HCT116 (cell line): Measurements from ENCODE around the gene SHISA4. TPM values are rescaled to one million over a fixed set of nuclear protein-coding genes. Genes with fewer than 3 reads are reported as not detected.

Experiments used
- ATAC-seq: fragments of 200-7000 bp; cut with Tn5 transposase; 2 replicates; pipeline ENCODE4 v1.9.1; 2020; ENCODE audit warnings: mild to moderate bottlenecking, moderate library complexity
- BruUV-seq: library from RNA; stranded (reverse); fragments of 400-500 nt; replicated peaks from 2 replicates; lab custom pipeline; 2021; lab: Mats Ljungman, UMichigan
- CTCF ChIA-PET: fragments of 300-600 bp; sonication (Branson Sonifier 250); formaldehyde crosslinking; loops from one replicate; lab custom pipeline; 2021; ENCODE audit warnings: antibody characterized with exemption; lab: Charles Lee
- POLR2A ChIA-PET: fragments of 300-600, 350-600 bp; sonication (Branson Sonifier 250); formaldehyde crosslinking; loops from one replicate; lab custom pipeline; 2021; ENCODE audit warnings: antibody characterized with exemption; lab: Charles Lee
- RAD21 ChIA-PET, 2 experiments: fragments of 300-600 bp; sonication (Branson Sonifier 250); formaldehyde crosslinking; loops; one replicate each; lab custom pipeline; 2023; ENCODE audit warnings: low total read pairs in 2 of 2; ENCODE audit not compliant: uncharacterized antibody in 2 of 2, unreplicated experiment in 2 of 2, low non-redundant PET in 1 of 2; lab: Charles Lee
- DNase-seq: peaks from one replicate; pipeline ENCODE4 v3.0.0-alpha.2; 2010; ENCODE audit warnings: low read depth, low spot score
- H2AFZ ChIP-seq: fragments of 200-600 bp; shearing (Covaris generic), sonication (generic); 2 replicates; pipeline ENCODE4 v1.6.1; 2017; ENCODE audit warnings: low read depth, mixed run types, mixed read lengths, antibody characterized with exemption, low read length; ENCODE audit not compliant: poor library complexity, severe bottlenecking
- H3K27ac ChIP-seq: 2 replicates; pipeline ENCODE4 v1.5.1; 2012; ENCODE audit warnings: low read depth, low read length
- H3K27me3 ChIP-seq: fragments of 200-600 bp; sonication (generic); 2 replicates; pipeline ENCODE4 v1.6.1; 2016; ENCODE audit warnings: mixed run types, low read length, mixed read lengths; ENCODE audit not compliant: insufficient read depth
- H3K36me3 ChIP-seq, 2 experiments: fragments of 200-500 bp in 1 of 2; fragments of 200-600 bp in 1 of 2; sonication (Bioruptor generic) in 1 of 2; sonication (generic) in 1 of 2; 2 replicates each; pipeline versions ENCODE4 v1.5.1 to v1.6.1; 2014 to 2016; ENCODE audit warnings: low read length in 2 of 2, inconsistent platforms in 1 of 2, mixed read lengths in 1 of 2, mixed run types in 1 of 2; ENCODE audit not compliant: insufficient read depth in 2 of 2, control insufficient read depth in 1 of 2
- H3K4me1 ChIP-seq, 2 experiments: fragments of 200-600 bp in 1 of 2; sonication (generic) in 1 of 2; 2 replicates each; pipeline versions ENCODE4 v1.5.1 to v1.6.1; 2012 to 2017; ENCODE audit warnings: low read length in 2 of 2, inconsistent platforms in 1 of 2, mild to moderate bottlenecking in 1 of 2, mixed read lengths in 1 of 2, mixed run types in 1 of 2, moderate library complexity in 1 of 2; ENCODE audit not compliant: insufficient read depth in 2 of 2, control insufficient read depth in 1 of 2
- H3K4me2 ChIP-seq: fragments of 200-600 bp; sonication (generic); 2 replicates; pipeline ENCODE4 v1.6.1; 2017; ENCODE audit warnings: mixed run types, low read length, mixed read lengths
- H3K4me3 ChIP-seq, 2 experiments: fragments of 200-600 bp in 1 of 2; sonication (generic) in 1 of 2; replicated peaks in 1 of 2; 2 replicates each; pipeline ENCODE4 v1.5.1; 2011 to 2016; ENCODE audit warnings: low read length in 2 of 2, control low read depth in 1 of 2, low read depth in 1 of 2, mild to moderate bottlenecking in 1 of 2, mixed read lengths in 1 of 2, mixed run types in 1 of 2
- H3K79me2 ChIP-seq: fragments of 200-600 bp; sonication (generic); 2 replicates; pipeline ENCODE4 v1.6.1; 2017; ENCODE audit warnings: mild to moderate bottlenecking, mixed run types, low read length, moderate library complexity, mixed read lengths; ENCODE audit not compliant: insufficient read depth
- H3K9ac ChIP-seq: fragments of 200-600 bp; sonication (generic); 2 replicates; pipeline ENCODE4 v1.6.1; 2016; ENCODE audit warnings: low read length, mixed read lengths
- H3K9me2 ChIP-seq: fragments of 200-600 bp; sonication (generic), shearing (Covaris generic); 2 replicates; pipeline ENCODE4 v1.6.1; 2017; ENCODE audit warnings: mixed run types, mild to moderate bottlenecking, moderate library complexity; ENCODE audit not compliant: insufficient read depth
- H3K9me3 ChIP-seq, 2 experiments: fragments of 200-500 bp in 1 of 2; fragments of 200-600 bp in 1 of 2; sonication (Bioruptor generic) in 1 of 2; sonication (generic) in 1 of 2; 2 replicates each; pipeline ENCODE4 v1.6.1; 2014 to 2017; ENCODE audit warnings: low read length in 2 of 2, mixed read lengths in 2 of 2, inconsistent platforms in 1 of 2, low read depth in 1 of 2, mild to moderate bottlenecking in 1 of 2, mixed run types in 1 of 2, moderate library complexity in 1 of 2; ENCODE audit not compliant: control insufficient read depth in 1 of 2, insufficient read depth in 1 of 2
- H4K20me1 ChIP-seq: fragments of 200-600 bp; sonication (generic), shearing (Covaris generic); 2 replicates; pipeline ENCODE4 v1.6.1; 2017; ENCODE audit warnings: mixed run types, mild to moderate bottlenecking, moderate library complexity; ENCODE audit not compliant: insufficient read depth
- RAD21 ChIP-seq: IDR thresholded peaks from 2 replicates; pipeline ENCODE4 v1.6.1; 2012; ENCODE audit warnings: low read depth, mild to moderate bottlenecking
- YY1 ChIP-seq: IDR thresholded peaks from 2 replicates; pipeline ENCODE4 v1.6.1; 2011; ENCODE audit warnings: low read length, low read depth, moderate library complexity, mild to moderate bottlenecking; ENCODE audit not compliant: insufficient replicate concordance; ENCODE audit errors: extremely low read depth
- intact Hi-C: fragments of 100-400 bp; cut with micrococcal nuclease; formaldehyde crosslinking; loops from 2 replicates; pipeline ENCODE4 v1.10.0; 2022
- total RNA-seq: library from RNA; stranded (reverse); gene quantifications from one replicate; pipeline ENCODE4 v1.2.1, GENCODE V29; 2021; ENCODE audit not compliant: unreplicated experiment
- TF ChIP-seq, protein P1 (sequence below), 3 experiments: fragments of 200-600 bp in 1 of 3; sonication (generic) in 1 of 3; IDR thresholded peaks in 2 of 3; conservative IDR thresholded peaks in 1 of 3; 2 replicates each; pipeline ENCODE4 v1.5.1; 2012 to 2017; ENCODE audit warnings: low read depth in 2 of 3, low read length in 2 of 3, antibody characterized with exemption in 1 of 3, borderline replicate concordance in 1 of 3, control low read depth in 1 of 3, mild to moderate bottlenecking in 1 of 3, mixed read lengths in 1 of 3, mixed run types in 1 of 3, moderate library complexity in 1 of 3; ENCODE audit not compliant: insufficient read depth in 1 of 3

SHISA4 gene
- total RNA-seq, 1 experiment from 2014 or later = 15.2 TPM

DNA sequence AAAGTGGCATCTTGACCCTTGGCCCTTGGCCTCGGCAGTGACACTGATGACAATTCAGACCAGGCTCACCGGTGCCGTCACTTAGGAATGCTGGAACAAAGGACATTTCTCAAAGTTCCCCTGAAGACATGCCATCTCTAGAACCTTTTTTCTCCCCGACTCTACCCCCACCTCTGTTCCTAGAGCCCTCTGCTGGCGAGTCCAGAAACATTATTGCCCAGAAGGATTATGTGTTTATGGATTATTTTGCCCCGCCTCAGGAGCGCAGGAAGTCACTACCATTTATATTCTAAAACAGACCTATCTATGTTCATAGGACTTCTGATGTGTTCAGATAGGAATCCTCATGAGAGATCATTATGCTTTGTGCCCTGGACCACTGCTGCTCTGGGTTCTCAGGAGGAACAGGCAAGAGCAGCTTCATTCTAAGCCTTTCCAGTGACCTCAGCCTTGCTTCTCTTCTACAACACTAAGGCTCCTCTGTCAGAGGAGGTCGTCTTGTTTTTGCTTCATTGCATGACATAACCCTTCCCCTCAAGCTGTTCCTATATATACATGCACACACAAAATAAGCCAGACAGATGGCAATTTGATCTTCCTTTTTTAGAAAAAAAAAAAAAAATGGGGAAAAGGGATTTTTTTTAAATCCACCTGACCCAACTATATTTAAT lies 12.4 kb upstream of the SHISA4 start:
- ATAC-seq = peak; percentile 61
- no TSS peak for BruUV-seq
- POLR2A ChIA-PET = no interaction called here

More for the DNA sequence above, 12.4 kb upstream of the SHISA4 start:
- Histone ChIP-seq H3K9me2 (no peaks in the 10 kb centered on the region), H3K4me1 (peaks cover 0 to 9% of the 10 kb centered on the region in 2 experiments; a peak in 1 of 4 replicates), H3K9me3 (no peaks in the 10 kb centered on the region), H3K4me2 (no peak overlapping the region), H3K36me3 (peaks cover 21 to 47% of the 10 kb centered on the region in 2 experiments; a peak in 3 of 4 replicates), H2AFZ (no peak overlapping the region), H3K27me3 (no peaks in the 10 kb centered on the region)
- no peak for DNase-seq
- RAD21 ChIA-PET = no interaction called here
- intact Hi-C loops = loop anchor here (5.0 kb wide), 1 partner anchor 344 kb away; no protein-coding TSS in a partner anchor
- TF ChIP-seq RAD21 (peak; percentile 44), YY1 (no peak)
- TF ChIP-seq, protein P1, sequence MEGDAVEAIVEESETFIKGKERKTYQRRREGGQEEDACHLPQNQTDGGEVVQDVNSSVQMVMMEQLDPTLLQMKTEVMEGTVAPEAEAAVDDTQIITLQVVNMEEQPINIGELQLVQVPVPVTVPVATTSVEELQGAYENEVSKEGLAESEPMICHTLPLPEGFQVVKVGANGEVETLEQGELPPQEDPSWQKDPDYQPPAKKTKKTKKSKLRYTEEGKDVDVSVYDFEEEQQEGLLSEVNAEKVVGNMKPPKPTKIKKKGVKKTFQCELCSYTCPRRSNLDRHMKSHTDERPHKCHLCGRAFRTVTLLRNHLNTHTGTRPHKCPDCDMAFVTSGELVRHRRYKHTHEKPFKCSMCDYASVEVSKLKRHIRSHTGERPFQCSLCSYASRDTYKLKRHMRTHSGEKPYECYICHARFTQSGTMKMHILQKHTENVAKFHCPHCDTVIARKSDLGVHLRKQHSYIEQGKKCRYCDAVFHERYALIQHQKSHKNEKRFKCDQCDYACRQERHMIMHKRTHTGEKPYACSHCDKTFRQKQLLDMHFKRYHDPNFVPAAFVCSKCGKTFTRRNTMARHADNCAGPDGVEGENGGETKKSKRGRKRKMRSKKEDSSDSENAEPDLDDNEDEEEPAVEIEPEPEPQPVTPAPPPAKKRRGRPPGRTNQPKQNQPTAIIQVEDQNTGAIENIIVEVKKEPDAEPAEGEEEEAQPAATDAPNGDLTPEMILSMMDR (IDR thresholded peaks at IDR 0.05 in 2 of 3, conservative IDR thresholded peaks at IDR 0.05 in 1 of 3; ENCODE audit: borderline replicate concordance in 1 of 3, insufficient read depth in 1 of 3, low read depth in 2 of 3, low read length in 2 of 3) = peak; percentile 39 to 64 (median 55); a peak in 5 of 6 replicates
- TF ChIP-seq, all 23 proteins: peak for 2
- CTCF ChIA-PET = interaction anchor here (0.6 kb wide), 1 partner anchor 9 kb away, joined by 3 read pairs; no protein-coding TSS in a partner anchor
- no peak overlapping the region for H3K4me3 ChIP-seq
- no peak overlapping the region for H3K27ac ChIP-seq
- no peaks in the 10 kb centered on the region for H3K79me2 ChIP-seq
- no peak overlapping the region for H3K9ac ChIP-seq
- no peaks in the 10 kb centered on the region; the same call in 1 of the 2 replicates for H4K20me1 ChIP-seq
